ENCODE data around the gene CAMK1D.
"Not testable (repeated sequence)": the region's sequence is repeated elsewhere in the genome, so short reads cannot be mapped to it uniquely, and the experiment has no call there.

CAMK1D gene

GRCh38 chr10:12431151-12432101, 82.1 kb downstream of the CAMK1D start:
- DNase-seq = no peak

- no peak for DNase-seq
Observed at GRCh38 chr10:12432402-12433189, 83.2 kb downstream of the CAMK1D start.

- DNase-seq = no peak
Observed at GRCh38 chr10:12434277-12434676, 84.9 kb downstream of the CAMK1D start.

GRCh38 chr10:12434677-12435076, 85.3 kb downstream of the CAMK1D start:
- not testable (repeated sequence) for DNase-seq

GRCh38 chr10:12435348-12435747, 86.0 kb downstream of the CAMK1D start:
- DNase-seq = no peak

GRCh38 chr10:12438919-12439692, 89.8 kb downstream of the CAMK1D start:
- no peak for DNase-seq

- DNase-seq = not testable (repeated sequence)
Observed at GRCh38 chr10:12439767-12440166, 90.4 kb downstream of the CAMK1D start.

- DNase-seq = no peak
Observed at GRCh38 chr10:12443026-12443425, 93.7 kb downstream of the CAMK1D start.

GRCh38 chr10:12444981-12445700, 95.8 kb downstream of the CAMK1D start:
- DNase-seq = no peak

GRCh38 chr10:12445701-12446334, 96.5 kb downstream of the CAMK1D start:
- DNase-seq = no peak

- DNase-seq = no peak
Observed at GRCh38 chr10:12448340-12448728, 99.0 kb downstream of the CAMK1D start.

GRCh38 chr10:12448729-12449391, 99.5 kb downstream of the CAMK1D start:
- DNase-seq = no peak

GRCh38 chr10:12455318-12455717, 106.0 kb downstream of the CAMK1D start:
- no peak for DNase-seq

GRCh38 chr10:12455766-12456165, 106.4 kb downstream of the CAMK1D start:
- no peak for DNase-seq

- no peak for DNase-seq
Observed at GRCh38 chr10:12459340-12459739, 110.0 kb downstream of the CAMK1D start.

- DNase-seq = no peak
Observed at GRCh38 chr10:12459762-12460161, 110.4 kb downstream of the CAMK1D start.

GRCh38 chr10:12463459-12463838, 114.1 kb downstream of the CAMK1D start:
- no peak for DNase-seq

- DNase-seq = no peak
Observed at GRCh38 chr10:12465385-12466136, 116.2 kb downstream of the CAMK1D start.

- no peak for DNase-seq
Observed at GRCh38 chr10:12466704-12467305, 117.5 kb downstream of the CAMK1D start.

- no peak for DNase-seq
Observed at GRCh38 chr10:12469345-12469744, 120.0 kb downstream of the CAMK1D start.

Data from NCI-H1930 (cell line).